ENCODE results near the gene KCNIP2.

GRCh38 chr10:101878869-101879268, 35.3 kb upstream of the KCNIP2 start:
- TF ChIP-seq EZH2 (IDR thresholded peaks at IDR 0.05; ENCODE audit: insufficient read depth, poor library complexity, severe bottlenecking), result no peak
- TF ChIP-seq EZH2phosphoT487 (IDR thresholded peaks at IDR 0.05; ENCODE audit: insufficient read depth, low read depth), result no peak

Measured in GM23248 (cell line).